Gastrocnemius medialis (tissue), 4 donors: ENCODE data around the gene NRDC. TPM values are rescaled to one million over a fixed set of nuclear protein-coding genes. Genes with fewer than 3 reads are reported as not detected.

Experiments used
- ATAC-seq, 2 donors: fragments of 150-250 bp; one replicate each; pipeline ENCODE4 v1.9.1; 2016
- DNase-seq, 2 donors: peaks; one replicate each; pipeline ENCODE4 v3.0.0-alpha.2; 2019
- H3K27ac ChIP-seq, 4 donors: fragments of 200-600 bp; sonication (generic); 1 replicate in 1 of 4; 2 replicates in 3 of 4; pipeline ENCODE4 v1.5.1; 2016 to 2018; ENCODE audit warnings: mild to moderate bottlenecking in 2 of 4, moderate library complexity in 1 of 4
- H3K27me3 ChIP-seq, 3 donors: fragments of 200-600 bp; sonication (generic) in 2 of 3; 1 replicate in 1 of 3; 2 replicates in 2 of 3; pipeline versions ENCODE4 v1.5.1 to v1.6.0; 2016 to 2019; ENCODE audit warnings: mild to moderate bottlenecking in 1 of 3, moderate library complexity in 1 of 3
- H3K36me3 ChIP-seq, 2 donors: fragments of 200-600 bp; sonication (generic) in 1 of 2; one replicate each; pipeline ENCODE4 v1.5.1; 2017 to 2018
- H3K4me1 ChIP-seq, 2 donors: fragments of 200-600 bp; sonication (generic) in 1 of 2; one replicate each; pipeline ENCODE4 v1.5.1; 2016 to 2017; ENCODE audit warnings: mild to moderate bottlenecking in 2 of 2
- H3K4me3 ChIP-seq, 4 donors: fragments of 200-600 bp; sonication (generic) in 3 of 4; 1 replicate in 1 of 4; 2 replicates in 3 of 4; pipeline ENCODE4 v1.5.1; 2016 to 2019; ENCODE audit warnings: mild to moderate bottlenecking in 2 of 4
- H3K9me3 ChIP-seq, 3 donors: fragments of 200-600 bp; sonication (generic) in 2 of 3; 1 replicate in 1 of 3; 2 replicates in 2 of 3; pipeline ENCODE4 v1.5.1; 2016 to 2019
- POLR2A ChIP-seq, 2 donors: fragments of 450-650 bp; IDR thresholded peaks; one replicate each; pipeline ENCODE4 v1.6.1; 2017; ENCODE audit warnings: antibody characterized with exemption in 2 of 2, mild to moderate bottlenecking in 2 of 2, moderate library complexity in 2 of 2
- in situ Hi-C, 4 donors: fragments of 200-750 bp; cut with MboI; loops; one replicate each; pipeline versions ENCODE4 v1.15.0 to v1.8.0; 2017; ENCODE audit warnings: low sequenced_read_pairs in 4 of 4
- intact Hi-C: fragments of 100-400 bp; cut with DNase I; formaldehyde crosslinking; loops from one replicate; pipeline ENCODE4 v1.15.1; 2023; ENCODE audit warnings: low total_unique reads
- total RNA-seq, 4 donors: library from RNA; depleted of rRNA; stranded (reverse); fragments of >200 nt; gene quantifications; one replicate each; pipeline versions ENCODE4 v1.1.0 to v1.2.3, GENCODE V29; 2016
- TF ChIP-seq, protein P1 (sequence below), 5 experiments: fragments of 450-650 bp in 3 of 5; fragments of 200-600 bp in 2 of 5; sonication (generic) in 2 of 5; IDR thresholded peaks in 4 of 5; conservative IDR thresholded peaks in 1 of 5; 1 replicate in 4 of 5; 2 replicates in 1 of 5; pipeline ENCODE4 v1.5.1; 2016 to 2019; ENCODE audit warnings: antibody characterized with exemption in 5 of 5, mild to moderate bottlenecking in 3 of 5, moderate library complexity in 3 of 5

The NRDC gene
- total RNA-seq, 4 donors from 2014 or later, result 180 to 270 (median 239) TPM

DNA sequence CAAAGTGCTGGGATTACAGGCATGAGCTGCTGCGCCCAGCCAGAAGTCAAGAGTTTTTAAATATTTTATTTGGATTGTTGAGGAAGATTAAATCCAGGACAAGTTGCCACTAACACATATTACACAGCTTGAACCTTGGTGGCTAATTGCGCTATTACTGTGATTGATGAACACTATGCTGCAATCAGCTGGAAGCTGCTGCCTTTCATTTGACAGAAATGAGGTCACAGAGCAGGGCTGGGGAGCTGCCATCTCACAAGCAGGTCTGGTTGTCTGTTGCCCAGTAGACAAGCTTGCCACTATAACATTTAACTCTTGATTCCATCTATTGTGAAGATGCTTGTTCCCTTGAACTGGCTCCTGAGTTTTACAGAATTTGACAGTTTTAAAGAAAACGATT is 37.4 kb upstream of the NRDC start:
- TF ChIP-seq, protein P1, sequence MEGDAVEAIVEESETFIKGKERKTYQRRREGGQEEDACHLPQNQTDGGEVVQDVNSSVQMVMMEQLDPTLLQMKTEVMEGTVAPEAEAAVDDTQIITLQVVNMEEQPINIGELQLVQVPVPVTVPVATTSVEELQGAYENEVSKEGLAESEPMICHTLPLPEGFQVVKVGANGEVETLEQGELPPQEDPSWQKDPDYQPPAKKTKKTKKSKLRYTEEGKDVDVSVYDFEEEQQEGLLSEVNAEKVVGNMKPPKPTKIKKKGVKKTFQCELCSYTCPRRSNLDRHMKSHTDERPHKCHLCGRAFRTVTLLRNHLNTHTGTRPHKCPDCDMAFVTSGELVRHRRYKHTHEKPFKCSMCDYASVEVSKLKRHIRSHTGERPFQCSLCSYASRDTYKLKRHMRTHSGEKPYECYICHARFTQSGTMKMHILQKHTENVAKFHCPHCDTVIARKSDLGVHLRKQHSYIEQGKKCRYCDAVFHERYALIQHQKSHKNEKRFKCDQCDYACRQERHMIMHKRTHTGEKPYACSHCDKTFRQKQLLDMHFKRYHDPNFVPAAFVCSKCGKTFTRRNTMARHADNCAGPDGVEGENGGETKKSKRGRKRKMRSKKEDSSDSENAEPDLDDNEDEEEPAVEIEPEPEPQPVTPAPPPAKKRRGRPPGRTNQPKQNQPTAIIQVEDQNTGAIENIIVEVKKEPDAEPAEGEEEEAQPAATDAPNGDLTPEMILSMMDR (IDR thresholded peaks at IDR 0.05 in 4 of 5, conservative IDR thresholded peaks at IDR 0.05 in 1 of 5), result no peak
- no peak for TF ChIP-seq POLR2A (IDR thresholded peaks at IDR 0.05)
- Histone ChIP-seq H3K27ac (no peak overlapping the region), H3K4me3 (no peak overlapping the region), H3K27me3 (peaks cover 0 to 34% (median 21%) of the 10 kb centered on the region in 3 donors), H3K9me3 (no peaks in the 10 kb centered on the region), H3K4me1 (no peaks in the 10 kb centered on the region), H3K36me3 (no peaks in the 10 kb centered on the region)
- DNase-seq, result no peak
- in situ Hi-C loops, result no loop called here
- ATAC-seq, result no peak
- intact Hi-C loops, result no loop called here

DNA sequence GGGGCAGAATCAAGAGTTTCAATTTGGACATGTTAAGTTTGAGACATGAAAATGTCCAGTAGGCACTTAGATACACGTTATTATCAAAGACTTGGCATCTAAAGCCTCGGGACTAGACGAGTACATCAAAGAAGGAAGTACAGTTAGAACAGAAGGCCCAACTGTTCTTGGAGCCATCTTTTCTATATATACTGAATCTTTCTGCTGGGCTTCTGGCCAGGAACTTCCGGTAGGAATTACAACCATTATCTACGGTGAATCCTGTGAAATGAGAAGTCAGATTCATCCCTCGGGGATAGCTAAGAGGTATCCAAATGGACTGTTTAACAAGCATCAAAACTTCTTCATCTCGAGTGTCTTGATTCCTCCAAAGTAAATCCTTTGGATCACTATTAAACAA is 34.4 kb upstream of the NRDC start:
- in situ Hi-C loops, result no loop called here
- no peak for DNase-seq
- ATAC-seq, result no peak
- Histone ChIP-seq H3K27me3 (peaks cover 0 to 38% (median 30%) of the 10 kb centered on the region in 3 donors), H3K4me3 (no peak overlapping the region), H3K9me3 (no peaks in the 10 kb centered on the region), H3K27ac (no peak overlapping the region), H3K36me3 (no peaks in the 10 kb centered on the region), H3K4me1 (no peaks in the 10 kb centered on the region)
- TF ChIP-seq, protein P1 (IDR thresholded peaks at IDR 0.05 in 4 of 5, conservative IDR thresholded peaks at IDR 0.05 in 1 of 5), result no peak
- intact Hi-C loops, result no loop called here

DNA sequence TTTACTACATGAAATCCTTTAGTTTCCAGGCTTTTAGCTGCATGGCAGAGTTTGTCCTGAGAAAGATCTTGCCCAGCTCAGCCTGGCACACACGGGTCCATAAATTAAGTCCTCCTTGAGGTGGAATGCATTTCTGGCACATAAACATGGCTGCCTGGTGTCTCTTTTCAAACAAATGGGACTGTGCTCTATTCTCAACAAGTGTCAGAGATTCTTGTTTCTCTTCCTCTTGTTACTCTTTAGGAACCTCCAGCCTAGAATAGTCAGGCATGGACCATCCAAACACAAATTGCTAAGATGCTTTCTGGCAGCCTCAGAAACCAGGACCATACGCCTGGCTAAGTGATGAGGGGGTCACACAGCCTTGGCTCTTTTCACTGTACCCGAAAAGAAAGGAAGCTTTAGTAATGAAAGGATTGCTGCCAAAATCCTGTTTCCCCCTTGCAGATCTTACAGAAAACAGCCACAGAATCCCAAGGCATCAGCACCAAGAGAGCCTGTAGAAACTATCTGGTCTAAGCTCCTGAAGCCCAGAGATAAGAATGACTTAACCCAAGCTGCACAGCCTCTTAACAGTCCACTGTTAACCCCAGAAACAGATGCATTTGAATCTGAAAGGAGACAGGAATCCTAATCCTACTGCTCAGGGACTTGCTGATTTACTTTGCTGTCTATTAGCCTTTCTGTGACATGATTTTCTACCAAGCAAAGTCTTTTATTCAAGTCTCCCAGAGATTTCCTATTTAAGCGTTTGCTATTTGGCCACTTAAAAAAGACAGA is 31.9 kb upstream of the NRDC start:
- Histone ChIP-seq H3K27ac (no peak overlapping the region), H3K9me3 (no peaks in the 10 kb centered on the region), H3K27me3 (peaks cover 5 to 41% (median 40%) of the 10 kb centered on the region in 3 donors), H3K4me3 (no peak overlapping the region), H3K4me1 (no peaks in the 10 kb centered on the region), H3K36me3 (no peaks in the 10 kb centered on the region)
- in situ Hi-C loops (no loop called here), intact Hi-C loops (no loop called here)
- ATAC-seq (no peak), DNase-seq (no peak)
- no peak for TF ChIP-seq POLR2A (IDR thresholded peaks at IDR 0.05)
- TF ChIP-seq, protein P1 (IDR thresholded peaks at IDR 0.05 in 4 of 5, conservative IDR thresholded peaks at IDR 0.05 in 1 of 5), result no peak

DNA sequence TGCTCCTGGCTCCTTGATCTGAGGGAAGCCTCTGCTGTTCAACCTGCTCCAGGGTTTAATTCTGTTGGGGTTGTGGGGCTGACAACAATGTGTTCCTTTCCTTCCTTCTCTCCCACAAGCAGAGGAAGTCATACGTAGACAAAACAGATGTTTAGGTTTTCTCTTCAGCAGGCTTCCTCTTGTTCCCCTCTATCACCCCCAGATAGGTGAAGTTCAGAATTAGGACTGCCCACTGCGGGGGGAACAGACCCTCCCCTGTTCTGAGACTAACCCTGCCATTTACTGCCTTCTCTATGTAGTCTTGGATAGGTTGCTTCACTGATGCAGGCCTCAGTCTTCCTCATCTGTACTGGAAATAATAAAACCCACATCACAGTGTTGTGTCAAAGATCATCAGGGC is 30.0 kb upstream of the NRDC start:
- no peaks in the 10 kb centered on the region for H3K36me3 ChIP-seq
- ATAC-seq, result no peak
- no peaks in the 10 kb centered on the region for H3K9me3 ChIP-seq
- intact Hi-C loops (no loop called here), in situ Hi-C loops (loop anchor here in 1 of 4 donors (10.0 kb wide), 1 partner anchor 96 kb away; no protein-coding TSS in a partner anchor)
- H3K4me3 ChIP-seq, result no peak overlapping the region
- no peak for TF ChIP-seq POLR2A (IDR thresholded peaks at IDR 0.05)
- TF ChIP-seq, protein P1 (IDR thresholded peaks at IDR 0.05 in 4 of 5, conservative IDR thresholded peaks at IDR 0.05 in 1 of 5), result no peak
- no peaks in the 10 kb centered on the region for H3K4me1 ChIP-seq
- H3K27ac ChIP-seq, result no peak overlapping the region
- no peak for DNase-seq
- peaks cover 5 to 40% (median 36%) of the 10 kb centered on the region in 3 donors for H3K27me3 ChIP-seq
